ENCODE data around the gene MAPK10. TPM values are rescaled to one million over a fixed set of nuclear protein-coding genes. Genes with fewer than 3 reads are reported as not detected.

The MAPK10 gene
- total RNA-seq, 5 donors from 2014 or later (not counting 1 experiment from before 2014, with no cell fraction given): 0.07 to 0.35 TPM; not detected in 3

GRCh38 chr4:86036736-86037135, 323.1 kb downstream of the MAPK10 start:
- no peak for DNase-seq
- H3K9me3 ChIP-seq: no peaks in the 10 kb centered on the region
- Mint-ChIP-seq H3K4me1 (no peaks in the 10 kb centered on the region), H3K4me3 (no peak overlapping the region), H3K36me3 (no peaks in the 10 kb centered on the region), H3K27me3 (peaks cover 0 to 7% of the 10 kb centered on the region in 2 donors), H3K9me3 (no peaks in the 10 kb centered on the region), H3K27ac (no peak overlapping the region)
- ATAC-seq (replicated peaks in 1 of 4): no peak
- ChIA-PET CTCF (interaction anchor here in 1 of 2 donors (0.6 kb wide), 2 partner anchors 513 to 717 kb away, joined by 3 read pairs; no protein-coding TSS in a partner anchor), POLR2A (interaction anchor here in 1 of 2 donors (0.6 kb wide), 1 partner anchor 51 kb away, joined by 3 read pairs; no protein-coding TSS in a partner anchor)
- peaks cover 0 to 11% of the 10 kb centered on the region in 2 experiments for H3K4me1 ChIP-seq (ENCODE audit: control insufficient read depth in 1 of 2, extremely low read depth in 1 of 2, insufficient read depth in 2 of 2, low read length in 2 of 2)
- no peaks in the 10 kb centered on the region for H3K36me3 ChIP-seq (ENCODE audit: control insufficient read depth in 2 of 2, extremely low read depth in 1 of 2, insufficient read depth in 1 of 2, low read length in 1 of 2)
- no peak overlapping the region for H3K4me3 ChIP-seq (ENCODE audit: control insufficient read depth in 1 of 2, extremely low read depth in 1 of 2, low read length in 1 of 2)
- no CpG with 5 or more reads among the region's 4 CpGs for WGBS (ENCODE audit: insufficient coverage)
- no peak overlapping the region for H3K27ac ChIP-seq (ENCODE audit: low read length)
- no peaks in the 10 kb centered on the region for H3K27me3 ChIP-seq (replicated peaks in 1 of 2; ENCODE audit: control insufficient read depth in 2 of 2, extremely low read depth in 1 of 2, insufficient read depth in 2 of 2, low read length in 1 of 2)

- Histone ChIP-seq H3K4me3 (ENCODE audit: control insufficient read depth in 1 of 2, extremely low read depth in 1 of 2, low read length in 1 of 2) (no peak overlapping the region), H3K4me1 (ENCODE audit: control insufficient read depth in 1 of 2, extremely low read depth in 1 of 2, insufficient read depth in 2 of 2, low read length in 2 of 2) (peaks cover 0 to 11% of the 10 kb centered on the region in 2 experiments), H3K27ac (ENCODE audit: low read length) (no peak overlapping the region), H3K27me3 (replicated peaks in 1 of 2; ENCODE audit: control insufficient read depth in 2 of 2, extremely low read depth in 1 of 2, insufficient read depth in 2 of 2, low read length in 1 of 2) (no peaks in the 10 kb centered on the region), H3K36me3 (ENCODE audit: control insufficient read depth in 2 of 2, extremely low read depth in 1 of 2, insufficient read depth in 1 of 2, low read length in 1 of 2) (no peaks in the 10 kb centered on the region), H3K9me3 (no peaks in the 10 kb centered on the region)
- ChIA-PET POLR2A (no interaction called here), CTCF (no interaction called here)
- Mint-ChIP-seq H3K4me3 (no peak overlapping the region), H3K36me3 (no peaks in the 10 kb centered on the region), H3K4me1 (no peaks in the 10 kb centered on the region), H3K9me3 (no peaks in the 10 kb centered on the region), H3K27ac (no peak overlapping the region), H3K27me3 (peaks cover 0 to 7% of the 10 kb centered on the region in 2 donors)
- WGBS (ENCODE audit: insufficient coverage): 75% methylated on average over 1 of the region's 1 CpG
- ATAC-seq (replicated peaks in 1 of 4): no peak
- no peak for DNase-seq
Observed at GRCh38 chr4:86035688-86036087, 324.2 kb downstream of the MAPK10 start.

- ATAC-seq (replicated peaks in 1 of 4) (no peak), DNase-seq (no peak)
- Mint-ChIP-seq H3K27me3 (peaks cover 0 to 7% of the 10 kb centered on the region in 2 donors), H3K4me3 (no peak overlapping the region), H3K36me3 (no peaks in the 10 kb centered on the region), H3K4me1 (no peaks in the 10 kb centered on the region), H3K27ac (no peak overlapping the region), H3K9me3 (no peaks in the 10 kb centered on the region)
- Histone ChIP-seq H3K4me1 (ENCODE audit: control insufficient read depth in 1 of 2, extremely low read depth in 1 of 2, insufficient read depth in 2 of 2, low read length in 2 of 2) (peaks cover 0 to 11% of the 10 kb centered on the region in 2 experiments), H3K9me3 (no peaks in the 10 kb centered on the region), H3K36me3 (ENCODE audit: control insufficient read depth in 2 of 2, extremely low read depth in 1 of 2, insufficient read depth in 1 of 2, low read length in 1 of 2) (no peaks in the 10 kb centered on the region), H3K27me3 (replicated peaks in 1 of 2; ENCODE audit: control insufficient read depth in 2 of 2, extremely low read depth in 1 of 2, insufficient read depth in 2 of 2, low read length in 1 of 2) (no peaks in the 10 kb centered on the region), H3K27ac (ENCODE audit: low read length) (no peak overlapping the region), H3K4me3 (ENCODE audit: control insufficient read depth in 1 of 2, extremely low read depth in 1 of 2, low read length in 1 of 2) (no peak overlapping the region)
- POLR2A ChIA-PET: no interaction called here
- CTCF ChIA-PET: no interaction called here
- 92% methylated on average over 2 of the region's 2 CpGs for WGBS (ENCODE audit: insufficient coverage)
Observed at GRCh38 chr4:86034616-86035015, 325.2 kb downstream of the MAPK10 start.

- no peaks in the 10 kb centered on the region for H3K36me3 Mint-ChIP-seq
- ATAC-seq (replicated peaks in 1 of 4) (no peak), DNase-seq (no peak)
- no peaks in the 10 kb centered on the region for H3K27me3 ChIP-seq (replicated peaks in 1 of 2; ENCODE audit: control insufficient read depth in 2 of 2, extremely low read depth in 1 of 2, insufficient read depth in 2 of 2, low read length in 1 of 2)
- H3K27ac Mint-ChIP-seq: no peak overlapping the region
- H3K27me3 Mint-ChIP-seq: peaks cover 0 to 7% of the 10 kb centered on the region in 2 donors
- H3K9me3 ChIP-seq: no peaks in the 10 kb centered on the region
- H3K36me3 ChIP-seq (ENCODE audit: control insufficient read depth in 2 of 2, extremely low read depth in 1 of 2, insufficient read depth in 1 of 2, low read length in 1 of 2): no peaks in the 10 kb centered on the region
- ChIA-PET CTCF (no interaction called here), POLR2A (no interaction called here)
- WGBS (ENCODE audit: insufficient coverage): 10% methylated on average over 2 of the region's 4 CpGs
- H3K27ac ChIP-seq (ENCODE audit: low read length): no peak overlapping the region
- H3K4me3 ChIP-seq (ENCODE audit: control insufficient read depth in 1 of 2, extremely low read depth in 1 of 2, low read length in 1 of 2): no peak overlapping the region
- no peak overlapping the region for H3K4me3 Mint-ChIP-seq
- H3K9me3 Mint-ChIP-seq: no peaks in the 10 kb centered on the region
- no peaks in the 10 kb centered on the region for H3K4me1 Mint-ChIP-seq
- peaks cover 0 to 11% of the 10 kb centered on the region in 2 experiments for H3K4me1 ChIP-seq (ENCODE audit: control insufficient read depth in 1 of 2, extremely low read depth in 1 of 2, insufficient read depth in 2 of 2, low read length in 2 of 2)
Observed at GRCh38 chr4:86033171-86033570, 326.7 kb downstream of the MAPK10 start.

GRCh38 chr4:86032476-86033022, 327.3 kb downstream of the MAPK10 start:
- Mint-ChIP-seq H3K36me3 (no peaks in the 10 kb centered on the region), H3K4me1 (no peaks in the 10 kb centered on the region), H3K27ac (no peak overlapping the region), H3K4me3 (no peak overlapping the region), H3K9me3 (no peaks in the 10 kb centered on the region), H3K27me3 (peaks cover 0 to 7% of the 10 kb centered on the region in 2 donors)
- Histone ChIP-seq H3K9me3 (no peaks in the 10 kb centered on the region), H3K4me3 (ENCODE audit: control insufficient read depth in 1 of 2, extremely low read depth in 1 of 2, low read length in 1 of 2) (no peak overlapping the region), H3K27me3 (replicated peaks in 1 of 2; ENCODE audit: control insufficient read depth in 2 of 2, extremely low read depth in 1 of 2, insufficient read depth in 2 of 2, low read length in 1 of 2) (no peaks in the 10 kb centered on the region), H3K4me1 (ENCODE audit: control insufficient read depth in 1 of 2, extremely low read depth in 1 of 2, insufficient read depth in 2 of 2, low read length in 2 of 2) (peaks cover 0 to 11% of the 10 kb centered on the region in 2 experiments), H3K36me3 (ENCODE audit: control insufficient read depth in 2 of 2, extremely low read depth in 1 of 2, insufficient read depth in 1 of 2, low read length in 1 of 2) (no peaks in the 10 kb centered on the region), H3K27ac (ENCODE audit: low read length) (no peak overlapping the region)
- no peak for DNase-seq
- ATAC-seq (replicated peaks in 1 of 4): no peak
- POLR2A ChIA-PET: no interaction called here
- CTCF ChIA-PET: interaction anchor here in 1 of 2 donors (1.2 kb wide), 1 partner anchor 10 kb away, joined by 3 read pairs; no protein-coding TSS in a partner anchor
- no CpG with 5 or more reads among the region's 4 CpGs for WGBS (ENCODE audit: insufficient coverage)

GRCh38 chr4:86031927-86032326, 327.9 kb downstream of the MAPK10 start:
- ChIA-PET CTCF (interaction anchor here in 1 of 2 donors (1.2 kb wide), 1 partner anchor 11 kb away, joined by 3 read pairs; no protein-coding TSS in a partner anchor), POLR2A (no interaction called here)
- H3K27ac Mint-ChIP-seq: no peak overlapping the region
- no peak overlapping the region for H3K4me3 ChIP-seq (ENCODE audit: control insufficient read depth in 1 of 2, extremely low read depth in 1 of 2, low read length in 1 of 2)
- no peak for ATAC-seq (replicated peaks in 1 of 4)
- H3K27me3 ChIP-seq (replicated peaks in 1 of 2; ENCODE audit: control insufficient read depth in 2 of 2, extremely low read depth in 1 of 2, insufficient read depth in 2 of 2, low read length in 1 of 2): no peaks in the 10 kb centered on the region
- H3K36me3 Mint-ChIP-seq: no peaks in the 10 kb centered on the region
- H3K9me3 Mint-ChIP-seq: no peaks in the 10 kb centered on the region
- no peak overlapping the region for H3K4me3 Mint-ChIP-seq
- no peaks in the 10 kb centered on the region for H3K36me3 ChIP-seq (ENCODE audit: control insufficient read depth in 2 of 2, extremely low read depth in 1 of 2, insufficient read depth in 1 of 2, low read length in 1 of 2)
- DNase-seq: no peak
- peaks cover 0 to 11% of the 10 kb centered on the region in 2 experiments for H3K4me1 ChIP-seq (ENCODE audit: control insufficient read depth in 1 of 2, extremely low read depth in 1 of 2, insufficient read depth in 2 of 2, low read length in 2 of 2)
- H3K9me3 ChIP-seq: no peaks in the 10 kb centered on the region
- peaks cover 0 to 7% of the 10 kb centered on the region in 2 donors for H3K27me3 Mint-ChIP-seq
- H3K4me1 Mint-ChIP-seq: no peaks in the 10 kb centered on the region
- no CpG with 5 or more reads among the region's 3 CpGs for WGBS (ENCODE audit: insufficient coverage)
- no peak overlapping the region for H3K27ac ChIP-seq (ENCODE audit: low read length)
